ENCODE measurements around the gene LYPD6B.

The LYPD6B gene

DNA sequence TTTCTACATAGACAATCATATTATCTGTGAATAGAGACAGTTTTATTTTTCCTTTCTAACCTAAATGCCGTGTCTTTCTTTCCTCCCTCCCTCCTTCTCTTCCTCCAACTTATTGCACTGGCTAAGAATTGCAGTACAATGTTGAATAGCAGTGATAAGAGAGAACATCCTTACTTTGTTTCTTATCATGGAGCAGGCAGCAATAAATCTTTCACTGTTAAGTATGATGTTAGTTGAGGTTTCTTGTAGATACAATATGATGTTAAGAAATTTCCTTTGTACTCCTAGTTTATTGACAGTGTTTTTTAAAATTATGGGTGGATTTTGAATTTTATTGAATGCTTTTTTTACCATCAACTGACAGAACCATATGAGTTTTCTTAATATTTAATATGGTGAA is 6.0 kb downstream of the LYPD6B start:
- DNase-seq = no peak

DNA sequence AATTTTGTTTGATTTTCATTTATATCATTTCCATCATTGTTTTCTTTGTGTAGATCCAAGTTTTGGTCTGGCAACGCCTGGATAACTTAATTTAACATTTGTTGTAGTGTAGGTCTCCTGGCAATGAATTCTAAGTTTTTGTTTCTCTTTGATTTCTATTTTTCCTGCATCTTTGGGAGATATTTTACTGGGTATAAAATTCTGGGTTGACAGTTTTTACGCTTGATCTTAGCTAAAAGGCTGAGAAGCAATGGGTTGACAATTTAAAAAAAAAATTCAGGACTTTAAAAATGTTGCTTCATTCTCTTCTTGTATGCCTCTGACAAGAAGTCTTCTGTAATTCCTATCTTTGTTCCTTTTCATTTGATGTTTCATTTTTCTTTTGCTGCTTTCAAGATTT is 8.6 kb downstream of the LYPD6B start:
- no peak for DNase-seq

DNA sequence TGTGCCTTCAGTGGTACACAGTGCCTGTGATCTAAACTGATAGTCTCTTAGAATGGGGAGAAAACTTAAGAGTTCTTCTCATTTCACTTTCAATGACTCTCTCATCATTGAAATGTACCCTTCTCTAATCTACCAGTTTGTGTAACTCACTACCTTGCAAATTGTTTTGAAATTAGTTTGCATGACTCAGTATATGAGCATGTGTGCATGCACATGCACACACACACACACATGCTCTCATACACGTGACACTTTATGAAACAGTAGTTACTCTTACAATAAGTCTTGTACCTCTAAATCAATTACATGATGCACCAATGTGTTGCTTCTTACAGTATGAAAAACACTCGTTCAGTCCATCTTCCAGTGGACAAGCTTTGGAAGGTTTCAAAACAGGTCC is 10.6 kb downstream of the LYPD6B start:
- DNase-seq = no peak

DNA sequence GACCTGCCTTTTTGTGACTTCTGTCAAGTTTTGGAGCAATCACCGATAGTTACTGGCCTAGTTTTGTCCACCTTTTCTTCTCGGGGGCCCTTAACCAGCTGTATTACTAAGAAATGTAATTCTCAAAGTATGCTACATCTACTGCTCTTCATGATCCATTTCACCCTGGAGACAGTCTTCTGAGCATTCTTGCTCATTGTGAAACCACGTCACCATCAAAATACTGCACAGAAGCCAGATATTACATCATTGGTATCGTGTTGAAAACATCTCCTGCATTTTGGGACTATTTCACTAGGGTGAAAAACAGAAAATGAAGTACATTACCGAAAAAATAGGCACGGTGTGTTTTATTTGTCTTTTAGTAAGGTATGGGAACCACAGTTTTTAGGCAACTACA is 11.7 kb downstream of the LYPD6B start:
- DNase-seq = no peak

DNA sequence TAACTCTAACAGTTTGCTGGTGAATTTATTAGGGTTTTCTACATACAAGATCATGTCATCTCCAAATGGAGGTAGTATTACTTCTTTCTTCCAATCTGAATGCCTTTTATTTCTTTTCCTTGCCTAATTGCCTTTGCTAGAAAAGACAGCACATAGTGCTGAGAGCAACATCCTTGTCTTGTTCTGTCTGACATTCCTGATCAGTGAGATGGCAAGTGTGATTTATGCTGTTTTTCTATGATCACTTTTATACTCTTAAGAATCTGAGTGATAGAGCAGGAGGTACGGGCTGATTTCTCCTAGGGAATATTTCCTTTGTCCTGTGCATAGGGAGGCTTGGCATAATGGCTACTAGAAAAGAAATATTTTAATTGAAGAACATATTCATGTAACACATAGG is 17.3 kb downstream of the LYPD6B start:
- no peak for DNase-seq

DNA sequence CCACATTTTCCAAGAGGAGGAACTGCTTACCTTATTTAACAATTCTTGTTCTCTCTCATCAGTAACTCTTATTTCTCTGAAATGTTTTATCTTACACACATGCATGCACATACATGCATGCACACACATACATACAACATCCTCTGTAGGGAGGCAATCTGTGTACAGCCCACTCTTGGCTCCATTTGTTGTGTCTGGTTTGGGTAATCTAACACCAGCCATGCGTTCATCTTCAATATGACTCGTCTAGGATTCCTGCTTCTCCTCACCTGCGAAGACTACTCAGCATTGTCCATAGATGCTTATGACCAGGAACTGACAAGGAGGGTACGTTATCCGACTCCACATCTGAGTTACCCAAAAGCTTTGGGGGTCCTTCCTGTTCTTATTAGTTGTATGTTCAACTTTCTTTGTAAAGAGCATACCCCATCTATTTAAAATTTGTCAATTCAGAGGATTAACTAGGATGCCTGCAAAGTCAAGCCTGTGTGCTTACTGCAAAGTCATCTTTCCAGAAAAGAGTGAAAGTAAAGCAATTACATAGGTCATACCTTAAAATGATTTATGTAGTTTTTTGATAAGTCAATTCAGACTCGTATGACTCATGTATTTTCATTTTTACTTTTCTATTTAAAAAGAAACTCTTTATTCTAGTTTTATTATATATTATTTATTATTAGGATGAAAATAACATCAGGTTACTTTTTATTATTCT is 18.2 kb downstream of the LYPD6B start:
- DNase-seq = no peak

DNA sequence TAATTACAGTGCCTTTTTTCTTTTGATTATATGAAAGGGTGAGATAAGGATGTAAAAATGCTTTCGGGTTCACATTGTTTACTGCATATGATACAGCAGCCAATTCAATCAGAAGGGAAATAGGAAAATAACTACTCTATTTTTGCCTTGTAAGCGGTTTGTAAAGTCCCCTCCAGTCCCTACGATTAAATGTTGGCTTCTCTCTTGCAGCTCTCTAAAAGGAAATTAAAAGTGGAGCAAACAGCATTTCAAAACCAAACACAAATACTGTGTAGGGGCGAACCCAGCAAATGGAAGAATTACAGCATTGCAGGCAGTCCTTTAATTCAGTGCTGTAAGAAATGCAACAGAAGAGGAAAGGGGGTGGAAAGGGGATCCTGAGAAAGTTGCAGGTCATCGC is 18.9 kb downstream of the LYPD6B start:
- DNase-seq = no peak

DNA sequence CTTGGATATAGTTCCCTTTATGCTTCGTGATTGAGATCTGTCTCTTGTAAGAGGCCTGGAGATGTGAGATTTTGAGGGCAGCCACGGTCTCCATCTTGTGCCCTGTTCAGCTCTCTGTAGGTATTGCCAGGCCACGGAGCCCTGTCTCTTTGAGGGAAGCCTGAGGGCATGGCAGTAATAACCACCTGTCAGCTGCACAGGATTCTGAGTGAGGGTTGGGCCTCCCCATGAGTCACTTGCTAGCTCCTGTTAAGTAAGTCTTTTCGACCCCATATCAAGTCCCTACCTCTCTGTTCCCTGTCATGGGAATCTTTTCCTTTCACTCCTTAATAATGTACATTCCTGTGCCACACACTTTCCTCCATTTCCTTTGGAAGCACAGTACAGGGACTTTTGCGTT is 20.4 kb downstream of the LYPD6B start:
- no peak for DNase-seq

DNA sequence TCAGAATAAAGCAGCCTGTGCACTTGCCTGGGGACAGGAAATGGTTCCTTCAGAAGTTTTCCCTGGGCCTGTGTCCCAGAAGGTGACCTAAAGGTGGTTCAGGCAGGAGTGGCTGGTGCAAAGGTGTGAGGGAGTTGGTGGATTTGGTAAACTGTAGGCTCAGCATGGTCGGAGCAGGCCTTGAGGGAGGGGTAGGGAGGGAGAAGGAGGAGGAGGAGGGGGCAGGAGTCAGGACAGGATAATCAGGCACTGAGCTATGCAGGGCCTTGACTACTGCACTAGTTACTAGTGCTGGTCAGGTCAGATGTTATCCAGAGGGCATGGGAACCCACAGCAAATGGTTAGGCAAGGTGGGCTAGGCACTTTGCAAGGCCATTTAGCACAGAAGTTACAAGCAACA is 21.3 kb downstream of the LYPD6B start:
- DNase-seq = no peak

DNA sequence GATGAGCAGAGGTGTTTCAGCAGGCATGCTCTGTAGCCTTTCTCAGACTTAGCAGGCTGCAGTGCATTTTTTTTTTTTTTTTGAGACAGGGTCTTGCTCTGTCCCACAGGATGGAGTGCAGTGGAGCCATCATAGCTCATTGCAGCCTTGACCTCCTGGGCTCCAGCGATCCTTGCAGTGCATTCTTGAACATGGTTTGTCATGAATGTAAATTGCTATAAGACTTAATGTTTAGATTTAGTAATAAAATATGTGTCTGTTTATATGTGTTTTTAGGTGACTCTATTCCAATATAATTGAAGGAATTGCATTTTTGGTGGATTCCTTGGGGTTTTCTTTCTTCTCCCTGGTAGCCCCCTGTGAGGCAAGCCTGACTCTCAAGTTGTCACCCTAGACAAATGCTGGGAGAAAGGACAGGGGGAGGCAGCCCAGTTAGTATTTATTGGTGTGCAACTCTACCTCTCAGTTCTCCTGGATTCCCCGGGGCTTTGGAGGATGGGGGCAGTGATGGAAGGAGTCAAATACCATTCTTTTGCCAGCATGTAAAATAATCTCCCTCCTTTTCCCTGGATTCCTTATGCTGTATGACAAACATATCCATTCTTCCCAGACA is 22.7 kb downstream of the LYPD6B start:
- DNase-seq = no peak

DNA sequence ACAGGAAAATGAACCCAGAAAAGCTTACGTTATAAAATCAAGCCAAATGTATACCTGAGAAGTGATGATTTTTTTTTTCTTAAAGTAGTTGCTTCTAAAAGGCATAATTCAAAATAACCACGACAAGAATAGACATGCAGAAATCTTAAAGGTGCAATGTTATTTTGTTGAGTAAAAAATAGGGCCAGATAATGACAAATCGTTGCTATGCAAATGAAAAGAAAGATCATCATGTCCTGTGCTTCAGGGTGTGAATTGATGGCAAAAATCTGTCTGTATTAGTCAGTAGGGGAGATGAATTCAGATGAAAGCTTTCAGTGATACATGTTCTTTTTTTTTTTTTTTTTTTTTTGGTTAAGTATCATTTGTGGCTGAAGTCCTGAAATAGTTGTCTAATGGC is 24.0 kb downstream of the LYPD6B start:
- no peak for DNase-seq

DNA sequence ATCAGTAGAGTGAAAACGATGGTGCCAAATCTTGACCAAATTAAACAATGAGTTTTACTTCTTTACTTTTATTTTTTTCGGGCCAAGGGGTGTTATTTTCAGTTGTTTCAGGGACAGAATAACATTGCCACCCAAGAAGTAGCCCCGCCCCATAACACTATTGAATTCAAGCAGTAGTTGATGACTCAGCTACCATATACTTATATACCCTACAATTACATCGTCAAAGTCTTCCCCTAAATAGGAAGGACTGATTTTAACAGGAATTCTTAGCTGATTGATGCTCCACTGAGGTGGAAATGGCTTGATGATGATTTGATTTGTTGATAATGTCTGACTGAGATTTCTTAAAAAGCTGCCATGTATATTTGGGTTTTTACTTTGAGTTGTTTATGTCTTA is 24.7 kb downstream of the LYPD6B start:
- DNase-seq = no peak

DNA sequence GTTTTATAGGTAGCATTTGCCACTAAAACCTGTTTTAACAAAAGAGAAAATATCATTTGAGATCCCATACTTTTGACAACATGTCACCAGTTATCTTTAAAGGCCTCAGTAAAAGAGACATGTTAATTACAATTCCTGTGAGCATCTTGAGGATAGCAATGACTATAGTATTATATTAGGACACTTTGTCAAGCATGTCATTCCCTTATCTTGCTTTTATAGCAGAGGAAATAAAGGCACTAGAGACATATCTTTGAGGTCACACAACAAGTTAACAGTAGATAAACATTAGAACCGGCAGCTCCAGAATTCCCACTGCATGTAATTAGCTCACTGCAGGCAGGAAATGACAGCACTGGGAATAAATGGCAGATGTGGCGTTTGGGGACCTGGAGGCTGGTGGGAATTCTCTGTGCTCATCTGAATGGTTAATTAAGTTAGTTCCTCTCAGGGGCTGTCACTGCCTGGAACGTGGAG is 25.9 kb downstream of the LYPD6B start:
- DNase-seq = no peak

DNA sequence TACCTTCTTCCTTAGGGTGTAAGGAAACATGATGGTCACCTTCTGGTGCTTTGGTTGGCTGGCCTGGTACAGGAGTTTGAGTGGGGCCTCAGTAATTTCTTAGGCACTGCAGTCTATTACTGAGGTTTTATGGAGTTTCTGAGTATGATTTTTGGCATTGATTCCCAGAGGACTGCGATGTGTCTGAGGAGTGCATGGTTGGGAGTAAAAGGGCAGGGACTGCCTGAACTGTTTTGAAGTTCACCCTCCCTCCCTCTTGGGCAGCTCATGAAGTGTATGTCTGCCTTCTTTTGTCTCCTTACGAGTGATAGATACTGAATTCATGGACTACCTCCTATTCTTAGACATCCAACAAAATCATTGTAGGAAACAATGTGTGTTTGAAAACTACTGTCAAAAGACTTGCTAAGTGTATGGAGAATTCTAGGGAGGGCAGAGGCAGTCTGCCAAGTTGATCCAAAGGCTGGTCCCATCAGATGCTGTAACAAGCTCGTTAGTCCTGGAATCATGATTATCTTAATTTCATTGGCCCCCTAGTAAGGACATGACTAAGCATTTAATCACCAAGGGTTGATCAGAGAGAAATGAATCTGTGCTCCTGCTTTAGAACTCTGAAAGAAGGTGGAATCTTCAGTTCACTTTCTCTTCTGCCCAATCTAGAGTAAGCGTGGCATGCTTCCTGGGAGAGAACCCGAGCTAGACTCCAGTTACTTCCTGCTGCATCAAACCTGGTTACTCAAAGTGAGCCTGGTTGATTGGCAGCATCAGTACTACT is 26.5 kb downstream of the LYPD6B start:
- DNase-seq = no peak

DNA sequence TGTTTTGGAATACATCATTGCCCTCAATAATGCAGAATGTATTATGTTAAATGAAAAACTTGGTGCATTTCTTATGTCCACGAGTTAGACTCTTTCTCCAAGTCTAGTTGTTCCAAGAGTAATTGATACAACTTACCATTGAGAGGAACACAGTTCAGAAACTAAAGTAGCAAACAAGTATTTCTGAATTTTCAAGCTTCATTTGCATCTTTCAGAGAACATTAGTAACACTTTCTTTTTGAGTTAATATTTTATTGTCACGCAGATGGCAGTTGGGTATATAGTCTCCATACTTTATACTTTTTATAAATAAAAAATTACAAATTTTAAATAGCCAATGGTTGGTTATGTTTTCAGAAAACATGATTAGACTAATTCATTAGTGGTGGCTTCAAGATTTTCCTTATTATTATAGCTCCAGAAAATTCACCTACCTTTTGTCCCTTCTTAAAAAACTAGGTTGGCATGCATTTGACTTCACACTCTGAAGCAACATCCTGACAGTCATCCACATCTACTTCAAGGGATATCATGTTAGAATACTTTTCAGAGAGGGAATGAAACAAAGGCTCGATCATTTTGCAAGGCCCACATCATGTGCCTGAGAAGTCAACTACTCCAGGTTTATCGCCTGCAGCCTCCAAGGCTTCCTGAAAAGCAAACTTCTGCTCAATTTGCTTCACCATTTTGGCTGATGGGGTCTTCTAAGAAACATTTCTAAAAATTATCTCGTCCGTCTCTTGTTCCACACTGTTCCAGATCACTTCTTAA is 29.9 kb downstream of the LYPD6B start:
- no peak for DNase-seq

DNA sequence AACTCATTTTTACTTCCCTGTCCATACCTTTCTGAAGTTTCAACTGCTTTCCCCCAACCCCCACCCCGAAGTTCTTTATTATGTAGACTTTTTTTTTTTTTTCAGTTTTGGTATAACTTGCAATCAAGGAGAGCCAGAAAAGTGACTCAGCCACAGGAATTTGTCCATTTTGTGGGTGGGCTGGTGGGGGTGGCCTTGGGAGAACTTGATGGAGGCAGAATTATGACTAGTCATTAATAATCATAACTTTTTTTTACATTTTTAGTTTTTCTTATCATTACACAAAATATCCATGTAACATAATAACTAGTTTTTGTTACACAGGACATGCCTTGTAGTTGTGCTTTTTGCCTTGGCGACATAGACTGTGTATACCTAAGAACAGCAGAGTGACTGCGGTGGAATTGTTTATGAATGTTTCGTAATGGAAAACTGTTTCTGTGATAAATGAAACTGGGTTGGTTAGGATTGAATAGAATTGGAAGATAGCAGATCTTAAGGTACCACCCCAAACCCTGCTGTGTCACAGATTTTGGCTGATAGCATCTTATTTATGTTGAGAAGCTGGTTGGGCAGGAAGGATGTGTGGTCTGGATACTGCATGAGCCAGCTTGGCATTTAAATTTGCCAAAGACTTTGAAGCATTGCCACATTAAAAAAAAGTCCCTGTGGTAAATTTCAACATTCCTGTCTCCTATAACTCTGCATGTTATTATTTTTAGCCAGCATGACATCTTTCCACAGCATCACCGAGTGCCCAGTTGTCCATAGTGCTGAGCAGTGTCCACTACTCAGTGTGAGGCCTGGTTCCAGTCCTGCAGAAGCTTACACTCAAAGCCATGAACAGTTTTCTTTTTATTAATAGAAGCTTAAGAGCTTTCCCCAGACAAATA is 30.7 kb downstream of the LYPD6B start:
- DNase-seq = no peak

DNA sequence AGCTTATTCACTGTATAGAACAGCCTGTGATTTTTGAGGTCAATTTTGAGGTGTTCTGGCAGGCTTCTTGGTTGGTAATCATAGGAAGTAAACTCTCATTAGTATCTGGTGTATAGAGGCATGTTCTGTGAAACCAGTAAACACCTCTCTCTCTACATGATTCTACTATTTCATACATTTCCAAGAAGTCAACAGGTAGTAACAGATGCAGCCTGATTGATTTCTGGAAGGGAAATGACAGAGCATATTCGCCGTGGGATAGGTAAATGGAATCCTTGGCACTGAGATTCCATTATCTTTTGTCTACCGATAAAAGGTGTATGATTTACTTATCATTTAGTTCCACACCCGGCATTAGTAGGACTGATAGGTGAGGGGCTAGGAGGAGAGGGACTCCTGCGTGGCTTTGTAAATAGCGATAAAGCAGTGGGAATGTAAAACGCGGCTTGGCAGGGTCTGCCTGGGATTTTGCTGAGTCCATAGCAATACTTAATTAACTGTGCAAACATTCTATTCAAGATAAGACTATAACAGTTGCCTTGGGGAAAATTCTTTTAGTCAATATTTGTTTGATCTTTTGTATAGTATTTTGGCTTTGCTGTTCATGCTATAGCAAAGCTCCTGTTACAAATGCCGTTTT is 32.3 kb downstream of the LYPD6B start:
- DNase-seq = no peak

DNA sequence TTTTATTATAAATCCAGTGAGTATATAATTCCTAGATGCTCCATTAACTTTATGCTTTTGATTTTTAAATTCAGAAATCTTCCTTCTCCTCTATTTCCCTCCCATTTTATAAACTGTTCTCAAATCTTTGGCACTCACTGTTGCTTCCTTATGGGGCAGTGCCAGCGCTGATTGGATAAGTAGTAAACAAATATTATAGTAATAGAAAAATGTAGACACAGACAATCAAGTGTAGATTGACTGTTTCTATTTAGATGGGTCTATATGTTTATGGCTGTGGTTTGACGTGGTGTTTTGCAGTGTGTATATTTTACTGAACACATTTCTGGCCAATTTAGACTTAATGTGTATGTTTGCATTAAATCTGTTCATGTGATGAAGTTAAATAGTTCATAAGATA is 36.6 kb downstream of the LYPD6B start:
- no peak for DNase-seq

DNA sequence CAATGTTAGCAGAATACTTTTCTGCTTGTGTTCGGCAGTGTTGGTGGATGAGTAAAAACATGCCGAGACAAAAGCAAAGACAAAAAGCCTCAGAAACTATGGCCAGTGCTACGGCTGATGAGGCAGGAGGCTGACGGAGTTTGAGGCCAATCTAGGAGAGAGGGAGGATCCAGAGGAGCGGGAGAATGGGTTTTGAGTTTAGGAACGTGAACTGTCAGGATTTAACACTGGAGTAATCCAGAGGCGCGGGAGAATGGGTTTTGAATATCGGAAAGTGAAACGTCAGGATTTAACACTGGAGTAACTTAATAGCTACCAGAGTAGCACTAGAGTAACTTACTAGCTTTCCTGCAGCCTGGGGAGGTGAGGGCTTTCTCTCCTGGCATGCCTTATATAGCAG is 37.4 kb downstream of the LYPD6B start:
- no peak for DNase-seq

DNA sequence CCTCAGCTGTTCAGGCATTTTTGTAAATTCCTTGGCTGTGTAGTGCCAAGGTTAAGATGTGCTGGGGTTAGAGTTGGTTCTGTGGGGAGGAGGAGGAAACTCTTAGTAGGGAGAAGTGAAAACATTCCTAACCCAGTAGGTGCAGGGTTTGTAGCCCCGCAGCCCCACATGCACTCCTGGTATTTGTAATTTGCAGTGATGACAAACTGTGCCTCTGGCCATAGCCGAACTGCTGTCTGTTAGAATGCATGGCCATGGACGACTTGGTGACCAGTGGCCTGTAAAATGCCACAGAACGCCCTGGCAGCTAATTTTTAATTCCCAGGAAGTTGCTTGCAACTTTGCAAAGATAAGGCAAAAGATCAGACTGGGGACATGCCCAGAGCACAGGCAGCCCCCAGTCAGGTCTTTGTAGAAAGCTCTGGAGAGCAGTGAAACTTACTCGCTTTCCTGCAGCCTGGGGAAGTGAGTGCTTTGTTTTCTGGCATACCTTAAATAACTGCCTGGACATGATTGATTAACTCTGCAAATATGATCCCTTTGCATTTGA is 38.4 kb downstream of the LYPD6B start:
- no peak for DNase-seq

DNA sequence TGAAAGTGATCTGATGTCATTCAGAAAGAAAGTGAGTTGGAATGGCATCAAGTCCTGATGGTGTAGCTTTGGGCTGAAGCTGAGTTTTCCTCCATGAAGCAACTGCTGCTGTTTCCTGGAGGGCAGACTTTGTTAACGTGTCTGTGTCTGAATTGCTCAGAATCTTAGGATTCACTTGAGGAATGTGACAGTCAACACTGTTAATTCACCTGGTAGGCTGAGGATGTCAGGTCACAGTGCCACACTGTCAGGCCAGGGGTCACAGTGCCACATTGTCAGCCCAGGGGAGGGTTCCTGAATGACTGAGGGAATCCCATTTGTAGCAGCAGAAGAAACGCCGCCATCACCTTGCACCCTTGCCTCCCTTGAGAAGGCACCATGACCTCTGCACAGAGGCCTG is 39.4 kb downstream of the LYPD6B start:
- no peak for DNase-seq

DNA sequence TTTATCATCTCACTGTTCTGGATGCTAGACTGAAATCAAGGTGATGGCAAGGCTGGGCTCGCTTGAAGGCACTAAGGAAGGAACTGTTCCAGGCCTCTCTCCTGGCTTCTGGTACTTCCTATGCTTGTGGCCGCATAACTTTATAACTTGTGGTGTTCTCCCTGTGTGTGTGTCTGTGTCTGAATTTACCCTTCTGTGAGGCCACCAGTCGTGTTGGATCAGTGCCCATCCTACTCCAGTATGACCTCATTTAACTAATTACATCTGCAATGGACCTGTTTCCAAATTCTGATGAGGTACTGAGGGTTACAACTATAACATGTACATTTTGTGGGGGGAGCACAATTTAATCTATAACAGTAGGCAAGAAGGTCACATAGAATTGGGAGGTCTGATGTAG is 41.6 kb downstream of the LYPD6B start:
- peak; percentile 17 for DNase-seq
